GM19438 (cell line): ENCODE data around the gene ARFGEF3.

ENCODE experiments used
- ATAC-seq: cut with Tn5 transposase; IDR thresholded peaks from one replicate; pipeline ENCODE4 v1.9.1; 2021; ENCODE audit warnings: low read depth; ENCODE audit not compliant: unreplicated experiment

Gene ARFGEF3

GRCh38 chr6:138235693-138236092 is 74.0 kb downstream of the ARFGEF3 start:
- ATAC-seq: no peak

- ATAC-seq: no peak
Measured at GRCh38 chr6:138237463-138237862, 75.7 kb downstream of the ARFGEF3 start.

- no peak for ATAC-seq
Measured at GRCh38 chr6:138238368-138238767, 76.6 kb downstream of the ARFGEF3 start.

DNA sequence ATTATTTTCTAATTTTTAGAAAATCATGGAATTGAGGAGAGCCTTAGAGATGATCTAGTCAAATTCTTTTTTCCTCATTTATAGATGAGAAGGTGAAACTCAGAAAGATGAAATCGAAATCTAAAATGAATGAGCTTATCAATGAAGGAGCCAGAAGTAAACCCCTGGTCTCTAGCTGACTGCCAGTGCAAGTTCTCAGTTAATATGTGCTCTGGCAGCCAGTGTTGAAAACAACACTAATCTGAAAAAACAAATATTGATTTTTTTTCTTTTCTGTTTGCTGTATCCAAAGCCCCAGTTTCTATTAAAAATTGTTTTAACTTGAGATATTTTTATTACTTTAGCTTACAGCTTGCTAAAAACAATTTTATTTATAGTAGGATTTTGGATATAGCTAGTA is 78.0 kb downstream of the ARFGEF3 start:
- no peak for ATAC-seq

DNA sequence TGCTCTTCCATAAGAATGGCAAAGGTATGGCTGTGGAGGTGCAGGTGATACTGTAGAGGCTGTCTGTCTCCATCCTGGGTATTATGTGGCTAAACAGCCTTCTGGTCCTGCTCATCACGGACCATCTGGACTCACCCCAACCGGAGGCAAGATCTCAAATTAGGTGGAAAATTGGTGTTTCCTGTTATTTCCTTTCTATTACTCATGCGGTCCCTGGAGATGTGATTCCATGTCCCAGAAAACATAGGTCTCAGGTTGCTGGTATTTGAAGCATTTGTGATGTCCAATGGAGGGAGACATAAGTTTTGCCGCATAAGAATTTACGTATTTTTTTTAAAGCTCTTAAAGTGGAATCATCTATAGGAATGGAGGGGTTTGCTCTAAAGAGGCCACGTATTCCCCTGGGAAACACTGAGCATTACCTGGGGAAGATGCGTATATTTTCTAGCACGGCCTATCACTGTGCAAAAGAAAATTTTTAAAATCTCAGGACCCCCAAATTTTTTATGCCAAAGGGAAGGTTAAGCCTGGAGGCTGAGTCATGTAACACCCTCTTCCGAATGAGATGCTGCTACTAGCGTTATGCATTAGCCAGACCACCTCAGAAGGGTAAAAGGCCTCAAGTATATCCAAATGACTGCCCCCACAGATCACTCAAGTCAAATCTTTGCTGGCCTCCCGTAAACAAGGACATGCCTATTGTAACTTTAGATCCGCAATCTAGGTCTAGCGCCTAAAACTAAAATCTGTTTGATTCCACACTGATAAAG is 78.9 kb downstream of the ARFGEF3 start:
- ATAC-seq: no peak

GRCh38 chr6:138241381-138241780 is 79.6 kb downstream of the ARFGEF3 start:
- ATAC-seq: no peak

GRCh38 chr6:138241934-138242333 is 80.2 kb downstream of the ARFGEF3 start:
- no peak for ATAC-seq

- no peak for ATAC-seq
Measured at GRCh38 chr6:138242987-138243592, 81.4 kb downstream of the ARFGEF3 start.

DNA sequence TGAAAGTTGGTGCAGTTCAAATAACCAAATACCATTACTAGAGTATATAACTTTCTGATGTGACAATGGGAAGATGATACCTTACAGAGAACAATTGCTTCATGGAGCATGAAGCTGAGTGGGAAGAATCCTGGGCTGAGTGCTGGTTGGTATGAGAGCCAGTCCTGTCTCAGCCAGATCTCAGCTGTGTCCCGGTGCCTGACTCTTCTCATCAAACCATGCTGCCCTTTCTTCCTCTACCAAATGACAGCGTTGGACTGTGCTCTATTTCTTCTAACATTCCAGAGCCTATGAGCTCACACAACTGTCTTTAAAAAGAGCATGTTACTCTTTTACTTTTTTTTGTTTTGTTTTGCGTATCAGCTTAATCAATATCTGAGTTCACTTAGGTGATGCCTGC is 84.0 kb downstream of the ARFGEF3 start:
- no peak for ATAC-seq

GRCh38 chr6:138246650-138247440 is 85.1 kb downstream of the ARFGEF3 start:
- no peak for ATAC-seq

GRCh38 chr6:138248011-138248410 is 86.3 kb downstream of the ARFGEF3 start:
- ATAC-seq: no peak

DNA sequence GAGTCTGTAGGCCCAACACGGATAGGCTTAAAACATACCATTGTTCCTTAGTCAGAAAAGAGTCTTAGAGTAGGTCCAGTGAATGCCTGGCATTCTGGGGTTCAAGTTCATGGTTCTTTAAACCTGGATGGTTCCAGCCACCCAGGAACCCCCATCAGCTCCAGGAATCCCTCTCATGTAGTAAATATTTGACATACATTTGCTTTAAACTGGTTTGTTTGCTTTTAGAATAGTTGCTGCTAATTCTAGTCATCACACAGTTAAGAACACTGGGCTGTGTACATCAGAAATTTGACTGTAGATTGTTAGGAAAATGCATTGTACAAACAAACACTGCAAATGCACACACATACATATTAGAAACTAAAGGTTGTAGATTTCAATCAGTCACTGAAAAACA is 87.1 kb downstream of the ARFGEF3 start:
- no peak for ATAC-seq

DNA sequence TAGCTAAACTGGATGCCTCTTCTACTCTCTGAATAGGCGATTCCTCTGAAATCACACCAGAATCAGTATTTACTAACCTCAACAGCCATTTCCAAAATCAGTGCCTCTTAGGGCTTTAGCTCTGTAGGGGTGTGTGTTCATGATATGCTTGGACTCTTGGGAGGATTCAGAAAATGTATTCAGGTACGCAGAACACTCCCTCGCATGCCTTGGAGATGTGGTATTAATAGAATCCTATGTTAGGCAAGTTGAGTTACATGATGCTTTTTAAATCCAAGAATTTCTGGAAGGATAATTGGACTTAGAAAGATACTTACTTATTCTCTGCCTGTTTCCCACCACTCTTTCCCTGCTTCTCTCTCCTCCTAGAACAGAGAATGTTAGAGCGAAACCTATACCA is 88.3 kb downstream of the ARFGEF3 start:
- no peak for ATAC-seq

DNA sequence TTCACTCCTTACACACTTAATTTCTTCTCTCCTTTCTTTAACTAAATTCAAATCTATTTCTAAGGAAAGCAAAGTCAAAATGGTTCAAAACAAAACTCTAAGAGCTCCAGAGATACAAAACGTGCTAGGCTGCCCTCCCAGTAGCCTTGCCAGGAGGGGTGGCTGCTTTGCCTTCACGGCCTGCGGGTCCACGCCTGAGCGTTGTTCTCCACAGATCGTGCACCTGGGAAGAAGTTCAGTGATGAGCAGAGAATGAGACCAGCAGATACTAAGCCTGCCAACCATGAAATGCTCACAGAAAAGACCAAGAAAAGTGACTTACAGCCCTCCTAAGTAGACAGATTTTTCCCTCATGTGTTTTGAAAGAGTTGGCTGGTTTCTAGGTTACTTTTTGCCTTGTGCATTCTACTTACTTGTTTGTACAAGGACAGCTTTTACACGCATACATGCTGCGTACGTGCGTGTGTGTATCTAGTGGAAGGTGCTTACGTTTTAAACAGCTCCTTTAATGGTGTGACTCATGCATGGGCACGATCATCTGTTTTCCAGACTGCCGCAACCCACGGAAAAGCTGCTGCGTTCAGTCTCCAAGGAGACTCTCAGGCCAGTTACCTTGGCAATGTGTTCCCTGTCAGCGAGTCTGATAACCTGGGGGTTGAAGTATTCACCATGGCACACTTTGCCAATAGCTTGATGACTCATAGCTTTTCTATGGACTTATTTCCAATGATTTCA is 88.9 kb downstream of the ARFGEF3 start:
- ATAC-seq: no peak

GRCh38 chr6:138253731-138254130 is 92.0 kb downstream of the ARFGEF3 start:
- no peak for ATAC-seq

- ATAC-seq: no peak
Measured at GRCh38 chr6:138255443-138255842, 93.7 kb downstream of the ARFGEF3 start.

DNA sequence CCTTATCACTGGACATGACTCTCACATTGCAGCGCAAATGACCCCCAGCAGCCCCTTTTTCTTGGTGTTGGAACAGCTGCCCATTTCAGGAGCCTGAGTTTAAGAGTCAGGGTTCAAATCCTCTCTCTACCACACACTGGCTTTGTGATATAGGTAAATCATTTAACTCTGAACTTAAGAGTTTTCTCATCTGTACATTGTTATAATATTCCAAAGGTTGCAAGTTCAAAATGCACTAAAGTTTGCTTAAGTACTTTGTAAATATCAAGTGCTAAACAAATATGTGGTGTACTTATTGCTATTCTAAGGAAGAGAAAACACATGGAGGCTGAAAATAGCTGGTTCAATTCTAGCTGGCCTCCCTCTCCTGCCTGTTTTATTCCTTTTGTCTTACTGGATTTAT is 95.9 kb downstream of the ARFGEF3 start:
- no peak for ATAC-seq

DNA sequence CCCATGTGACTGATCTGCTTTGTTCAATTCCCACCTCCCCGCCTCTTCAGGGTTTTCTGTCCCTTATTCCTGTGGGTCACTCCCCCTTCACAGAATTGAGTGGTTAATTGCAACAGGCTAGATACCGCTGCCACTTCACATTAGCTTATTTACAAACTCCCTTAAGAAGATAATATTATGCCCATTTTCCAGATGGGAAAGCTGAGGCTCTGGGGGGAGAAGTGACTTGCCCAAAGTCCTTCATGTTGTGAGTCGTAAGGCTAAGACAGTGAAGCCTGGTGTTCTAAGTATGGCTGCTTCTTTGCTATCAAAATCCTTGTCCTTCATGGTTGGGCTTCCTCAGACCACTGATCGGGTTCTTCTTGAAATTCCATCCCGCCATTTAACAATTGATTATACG is 96.5 kb downstream of the ARFGEF3 start:
- ATAC-seq: no peak

DNA sequence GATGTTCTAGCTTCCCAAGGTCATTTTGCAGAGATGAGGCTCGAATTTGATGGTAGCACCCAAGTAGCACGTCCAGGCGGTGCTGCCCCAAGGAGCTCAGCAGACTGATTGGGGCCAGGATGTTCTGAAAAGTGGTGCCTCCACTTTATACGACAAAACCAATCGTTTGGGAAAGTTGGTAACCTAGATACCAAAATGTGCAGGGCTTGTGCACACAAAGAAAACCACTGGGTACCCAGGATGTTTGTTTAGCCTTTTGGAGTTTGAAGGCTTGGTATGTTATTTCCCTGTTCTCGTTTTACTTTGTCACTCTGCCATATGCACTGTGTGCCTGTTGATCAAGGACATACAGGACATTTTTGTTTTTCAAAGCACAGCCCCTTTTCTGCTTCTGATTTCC is 97.3 kb downstream of the ARFGEF3 start:
- no peak for ATAC-seq

DNA sequence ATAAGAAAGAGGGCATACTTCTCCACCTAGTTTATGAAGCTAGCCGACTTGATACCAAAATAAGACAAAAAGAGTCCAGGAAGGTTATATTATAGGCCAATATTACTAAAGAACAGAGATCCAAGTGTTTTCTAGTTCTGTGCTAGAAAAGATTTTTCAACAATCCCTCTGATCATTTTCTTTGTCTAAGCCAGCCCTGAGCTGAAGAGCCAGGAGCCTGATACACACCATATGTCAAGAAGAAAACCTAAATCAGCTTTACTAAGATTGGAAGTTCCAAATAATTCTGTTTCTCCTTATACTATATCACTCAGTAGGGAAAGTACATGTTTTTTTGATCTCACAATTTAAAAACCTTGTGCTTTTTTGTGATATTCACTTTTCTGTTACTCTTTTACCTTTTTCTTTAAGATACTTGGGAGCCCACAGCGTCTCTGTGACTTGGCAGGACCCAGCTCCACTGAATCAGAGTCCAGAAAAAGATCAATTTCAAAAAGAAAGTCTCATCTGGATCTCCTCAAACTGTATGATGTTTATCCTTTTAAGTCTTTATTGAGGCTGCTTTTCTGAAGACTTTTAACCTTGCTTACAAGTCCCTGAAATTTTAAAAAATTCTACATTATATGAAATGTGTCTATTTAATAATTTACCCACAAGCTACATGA is 99.5 kb downstream of the ARFGEF3 start:
- no peak for ATAC-seq
